Posterior cingulate gyrus (tissue), 11 donors: ENCODE measurements around the gene KCNF1.

ENCODE experiments used
- DNase-seq, 10 donors: peaks; one replicate each; pipeline versions ENCODE4 v3.0.0 to v3.0.0-alpha.2; 2020 to 2021; ENCODE audit warnings: mixed read lengths in 3 of 10
- intact Hi-C: fragments of 100-400 bp; cut with DNase I; formaldehyde crosslinking; loops from one replicate; pipeline ENCODE4 v1.15.1; 2023

KCNF1 gene

DNA sequence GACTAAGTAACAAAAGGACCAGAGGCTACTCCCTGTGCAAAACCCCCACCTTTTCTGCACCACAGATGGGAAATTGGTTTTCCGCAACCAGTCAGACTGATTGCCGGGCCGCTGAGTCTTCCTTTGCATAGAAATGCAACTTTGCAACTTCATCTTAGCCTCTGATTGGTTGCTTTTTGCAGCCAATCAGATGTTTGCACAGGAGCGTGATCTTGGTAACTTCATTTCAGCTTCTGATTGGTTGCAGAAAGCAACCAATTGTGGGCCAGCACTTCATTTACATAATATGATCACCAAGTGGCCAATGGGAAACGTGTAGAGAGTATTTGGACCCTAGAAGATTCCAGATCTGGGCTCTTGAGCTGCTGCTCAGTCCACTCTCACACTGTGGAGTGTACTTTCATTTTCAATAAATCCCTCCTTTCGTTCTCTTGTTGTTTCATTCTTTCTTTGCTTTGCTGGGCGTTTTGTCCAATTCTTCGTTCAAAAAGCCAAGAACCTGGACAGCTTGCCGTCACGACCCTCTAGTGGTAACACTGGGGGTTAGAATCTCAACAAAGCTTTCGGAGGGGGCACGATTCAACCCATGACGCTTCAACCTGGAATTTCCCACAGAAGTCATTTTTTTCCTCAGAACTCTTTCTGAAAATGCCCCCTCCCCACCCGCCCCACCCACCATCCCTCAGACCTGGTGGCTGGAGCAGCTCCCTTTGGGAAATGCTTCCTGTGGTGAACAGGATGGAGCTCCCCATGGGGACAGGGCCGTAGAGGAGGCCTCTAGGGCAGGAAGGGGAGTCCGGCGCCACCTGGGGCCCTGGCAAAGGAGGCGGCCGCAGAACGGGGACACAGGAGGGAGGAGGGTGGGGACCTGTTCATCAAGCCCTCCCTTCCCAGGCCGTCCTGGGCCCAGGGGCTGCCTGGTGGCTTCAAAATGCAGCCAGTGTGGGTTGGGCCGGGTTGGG is 31.8 kb upstream of the KCNF1 start:
- intact Hi-C loops, result no loop called here
- no peak for DNase-seq

DNA sequence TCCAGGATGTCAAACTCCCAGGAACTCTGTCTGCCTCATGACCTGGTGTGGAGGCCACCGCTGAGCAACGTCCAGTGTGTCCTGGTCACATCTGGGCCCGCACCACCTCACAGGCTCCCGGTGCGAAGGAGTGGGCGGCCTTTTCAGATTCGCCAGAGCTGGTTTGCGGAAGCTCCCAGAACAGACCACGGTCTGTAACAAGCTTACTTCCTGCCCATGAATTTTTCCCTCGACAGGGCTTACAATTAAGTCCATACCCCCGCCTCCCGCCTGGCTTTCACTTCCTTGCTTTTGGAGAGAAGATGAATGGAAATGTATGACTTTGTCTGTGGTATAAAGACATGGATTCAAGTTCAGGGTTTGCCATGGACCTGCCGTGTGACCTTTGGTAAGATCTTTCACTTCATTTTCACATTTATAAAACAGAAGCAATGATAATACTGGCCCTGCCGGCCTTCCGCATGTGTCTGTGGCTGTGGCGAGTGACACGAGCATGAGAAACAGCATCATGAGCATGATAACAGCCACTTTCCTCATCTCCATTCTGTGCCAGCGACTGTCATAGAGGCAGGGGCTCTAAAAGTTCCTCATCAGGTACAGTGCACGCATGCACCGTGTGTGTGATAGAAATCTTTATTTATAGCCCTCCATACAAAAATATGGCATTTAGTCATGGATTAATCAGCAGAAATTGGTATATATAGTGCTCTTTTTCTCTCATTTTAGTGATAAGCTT is 31.0 kb upstream of the KCNF1 start:
- intact Hi-C loops, result no loop called here
- no peak for DNase-seq

DNA sequence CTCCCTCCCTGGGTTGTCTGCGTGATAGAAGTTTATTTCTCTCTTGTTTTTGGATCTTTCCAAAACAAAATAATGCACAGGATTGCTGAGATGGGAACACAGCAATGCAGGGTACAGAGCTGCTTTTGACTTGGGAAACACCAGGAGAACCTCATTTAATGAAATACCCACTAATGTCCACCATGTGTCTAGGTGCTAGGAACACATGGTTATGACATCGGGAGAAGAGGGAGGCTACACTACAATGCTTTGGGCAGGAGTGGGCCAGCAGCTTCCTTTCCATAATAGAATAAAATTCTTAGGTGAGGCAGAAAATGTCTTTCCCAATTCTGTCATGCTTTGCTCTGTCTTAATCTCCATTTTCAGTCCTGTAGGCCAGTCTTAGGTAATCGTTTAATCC is 29.2 kb upstream of the KCNF1 start:
- intact Hi-C loops, result no loop called here
- no peak for DNase-seq

DNA sequence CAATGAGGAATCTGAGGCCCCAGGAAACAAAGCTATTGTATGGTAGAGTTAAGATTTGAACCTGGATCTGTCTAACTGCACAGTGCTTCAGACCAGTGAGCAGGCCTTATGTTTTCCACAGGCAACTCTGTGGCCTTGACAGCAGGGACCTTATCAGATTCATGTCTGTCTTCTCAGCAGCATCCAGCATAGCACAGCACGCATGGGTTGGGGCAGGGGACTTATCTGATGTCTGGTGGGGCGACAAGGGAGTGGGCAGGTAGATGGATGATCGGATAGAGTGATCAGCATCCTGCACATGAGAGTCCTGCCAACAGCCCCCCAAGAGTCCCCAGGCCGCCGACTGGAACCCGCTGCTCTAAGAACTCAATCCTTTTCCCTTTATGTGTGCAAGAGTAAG is 28.7 kb upstream of the KCNF1 start:
- intact Hi-C loops, result no loop called here
- DNase-seq, result peak in 1 of 10 donors; percentile 66

DNA sequence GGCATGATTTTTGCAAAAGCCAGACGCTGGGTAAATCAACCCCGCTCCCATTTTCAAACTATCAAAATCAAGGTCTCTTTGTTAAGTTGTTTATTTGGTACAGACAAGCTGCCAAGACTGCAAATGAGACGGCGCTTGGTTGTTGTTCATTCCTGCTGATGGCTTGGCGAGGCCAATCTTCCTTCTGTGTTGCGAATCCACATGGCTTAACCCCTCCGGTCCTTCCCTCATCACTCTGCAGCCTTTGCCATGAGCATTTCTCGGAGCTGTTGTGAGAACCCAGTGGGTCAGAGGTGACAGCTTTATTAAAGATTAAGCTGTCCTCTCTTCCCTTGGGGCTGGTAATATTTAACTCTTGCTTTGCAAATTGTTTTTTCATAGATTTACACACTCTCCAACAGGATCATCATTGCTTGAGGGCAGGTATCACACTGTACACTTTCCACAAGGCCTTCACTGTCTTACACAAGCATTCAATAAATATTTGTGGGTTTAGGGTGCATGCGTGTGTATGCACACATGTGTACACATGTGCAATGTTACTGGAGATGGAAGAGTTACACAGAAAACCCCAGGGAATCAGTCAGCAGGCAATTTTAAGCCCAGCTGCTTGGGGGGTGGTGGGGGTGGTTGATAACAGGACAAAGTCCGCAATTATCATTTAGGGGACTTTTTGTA is 27.8 kb upstream of the KCNF1 start:
- DNase-seq, result peak in 4 of 10 donors; percentile 29 to 88 (median 58)
- intact Hi-C loops, result no loop called here

DNA sequence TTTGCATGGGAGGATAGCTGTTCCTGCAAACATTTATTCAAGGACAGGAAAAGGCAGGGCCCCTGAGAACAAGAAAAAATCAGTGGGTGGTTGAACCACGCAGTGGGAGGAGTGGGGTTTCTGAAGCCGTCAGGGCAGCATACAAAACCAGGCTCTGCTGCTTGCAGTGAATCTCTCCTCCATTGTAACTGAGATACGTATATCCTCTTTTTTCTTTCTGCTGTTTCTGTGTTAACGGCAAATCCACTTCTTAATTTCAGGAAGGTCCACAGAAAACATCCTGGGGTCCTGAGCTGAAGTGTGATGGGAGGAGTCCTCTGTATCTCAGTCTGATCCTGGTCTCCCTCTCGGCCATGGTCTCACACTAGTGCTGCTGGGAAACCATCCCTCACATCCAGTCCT is 27.2 kb upstream of the KCNF1 start:
- DNase-seq, result peak in 1 of 10 donors; percentile 73
- intact Hi-C loops, result no loop called here

DNA sequence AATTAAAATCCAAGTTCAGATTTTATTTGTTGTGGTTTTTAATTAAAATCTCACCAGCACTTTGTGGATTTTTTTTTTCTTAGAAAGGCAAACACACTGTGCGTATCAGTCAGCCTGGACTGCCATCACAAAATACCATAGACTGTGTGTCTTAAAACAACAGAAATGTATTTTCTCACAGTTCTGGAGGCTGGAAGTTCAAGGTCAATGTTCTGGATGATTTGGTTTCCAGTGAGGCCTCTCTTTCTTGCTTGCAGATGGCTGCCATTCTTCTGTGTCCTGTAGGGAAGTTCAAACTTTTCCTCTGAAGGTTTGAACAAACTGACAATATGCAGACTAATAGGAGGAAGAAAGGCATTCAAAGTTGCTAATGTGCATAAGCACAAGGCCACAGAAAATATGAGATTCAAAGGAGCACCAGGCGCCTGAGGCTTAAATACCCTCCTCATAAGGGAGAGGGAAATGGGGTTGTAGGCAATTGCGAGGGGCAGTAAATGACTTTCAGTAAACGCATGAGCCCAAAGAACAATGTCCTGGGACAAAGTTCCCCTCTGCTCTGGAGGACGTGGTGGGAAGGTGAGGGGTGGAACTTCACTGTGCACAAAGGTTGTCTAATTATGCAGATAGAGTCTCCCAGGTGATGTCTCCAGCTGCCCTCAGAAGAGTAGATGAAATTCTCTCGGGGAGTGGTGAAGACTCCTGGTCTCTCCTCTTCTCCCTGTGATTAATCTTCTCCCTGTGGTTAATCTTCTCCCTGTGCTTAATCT is 26.5 kb upstream of the KCNF1 start:
- intact Hi-C loops, result no loop called here

DNA sequence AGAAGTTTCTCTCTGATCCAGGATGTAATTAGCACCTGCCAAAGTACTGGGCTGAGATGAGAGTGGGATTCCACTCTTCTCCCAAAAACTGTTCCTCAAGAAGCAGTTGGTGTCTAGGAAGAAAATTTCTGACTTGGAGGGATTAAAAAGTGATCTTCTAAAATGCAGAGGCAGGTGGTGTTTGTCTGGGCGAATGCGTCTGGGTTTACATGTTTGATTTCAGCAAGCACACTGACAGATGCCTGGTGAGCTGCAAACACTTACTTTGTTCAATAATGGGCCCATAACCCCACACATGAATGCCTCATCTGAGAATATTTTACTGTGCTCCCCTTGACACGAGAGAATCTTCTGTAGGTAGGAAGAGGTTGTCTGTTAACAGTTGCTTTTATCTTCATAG is 24.3 kb upstream of the KCNF1 start:
- intact Hi-C loops, result no loop called here
- peak in 1 of 10 donors; percentile 5 for DNase-seq

More for the DNA sequence above, 26.5 kb upstream of the KCNF1 start:
- DNase-seq, result peak in 1 of 10 donors; percentile 21

DNA sequence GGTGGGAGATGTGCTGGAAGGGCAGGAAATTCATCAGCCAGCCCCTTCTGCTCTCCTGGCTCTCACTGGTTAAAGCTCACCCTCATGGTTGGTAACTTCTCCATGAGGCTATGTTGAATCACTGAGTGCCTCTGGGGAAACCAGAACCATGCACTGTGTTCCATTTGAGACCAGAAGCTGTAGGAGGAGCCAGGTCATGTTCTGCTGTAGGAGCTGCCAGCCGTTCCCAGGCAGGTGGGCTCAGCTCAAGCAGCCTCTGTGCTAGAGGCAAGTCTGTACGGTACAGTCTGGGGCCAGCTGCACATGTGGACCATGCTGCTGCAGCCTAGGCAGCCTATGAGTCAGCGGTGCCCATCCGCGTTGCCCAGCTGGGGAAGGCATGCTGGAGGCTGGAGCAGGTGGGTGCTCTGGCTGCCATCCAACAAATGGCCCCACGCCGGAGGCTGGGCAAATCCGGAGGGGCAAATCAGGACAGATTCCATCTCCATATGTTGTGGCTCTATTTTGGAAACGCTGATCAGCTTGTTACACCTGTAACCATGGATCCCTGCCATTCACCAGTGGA is 22.0 kb upstream of the KCNF1 start:
- intact Hi-C loops, result no loop called here
- DNase-seq, result peak in 7 of 10 donors; percentile 28 to 93 (median 81)

DNA sequence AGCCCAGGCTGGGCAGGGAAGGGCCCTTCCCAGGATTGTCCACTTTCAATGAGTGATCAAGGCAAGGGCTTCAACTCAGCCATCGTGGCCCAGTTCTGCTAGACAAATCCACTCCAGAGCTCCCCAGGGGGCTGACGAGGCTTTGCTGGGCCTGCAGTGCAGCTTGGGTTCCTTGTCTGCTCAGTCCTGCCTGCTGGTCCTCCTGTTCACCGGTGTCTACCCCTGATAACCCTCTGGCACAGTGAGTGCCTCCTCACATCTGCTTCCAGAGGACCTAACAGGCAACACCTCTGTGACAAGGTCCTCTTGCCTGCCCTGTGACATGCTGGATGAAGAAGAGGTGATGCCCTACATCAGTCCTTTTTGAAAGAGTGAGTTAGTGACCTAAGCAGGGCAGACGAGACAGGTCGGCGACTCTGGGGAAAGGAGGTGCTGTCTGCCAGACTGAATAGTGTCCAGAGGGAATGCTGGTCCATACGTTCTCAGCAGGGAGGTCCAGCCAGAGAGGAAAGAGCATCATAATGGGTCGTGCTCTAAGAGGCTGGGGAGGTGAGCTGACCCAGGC is 20.9 kb upstream of the KCNF1 start:
- DNase-seq, result peak in 1 of 10 donors; percentile 65
- intact Hi-C loops, result no loop called here

DNA sequence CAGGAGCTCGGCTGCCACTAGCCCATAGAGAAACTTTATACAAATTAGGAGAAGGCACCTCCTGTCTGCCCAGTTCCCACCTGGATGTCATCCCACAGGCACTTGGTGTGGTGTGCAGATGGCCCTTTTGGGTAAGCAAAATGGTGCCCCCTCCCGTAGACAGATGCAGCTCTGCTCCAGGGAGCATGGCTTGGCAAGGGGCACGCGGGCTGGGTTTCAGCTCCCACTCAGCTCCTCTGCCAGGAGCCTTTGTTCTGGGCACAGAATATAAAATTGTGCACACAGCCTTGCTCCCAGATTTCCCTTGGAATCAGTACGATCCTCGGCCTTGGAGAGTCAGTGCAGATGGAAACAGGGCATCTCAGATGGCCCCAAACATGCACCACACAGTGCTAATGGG is 20.3 kb upstream of the KCNF1 start:
- intact Hi-C loops, result no loop called here
- DNase-seq, result peak in 2 of 10 donors; percentile 78 to 86

DNA sequence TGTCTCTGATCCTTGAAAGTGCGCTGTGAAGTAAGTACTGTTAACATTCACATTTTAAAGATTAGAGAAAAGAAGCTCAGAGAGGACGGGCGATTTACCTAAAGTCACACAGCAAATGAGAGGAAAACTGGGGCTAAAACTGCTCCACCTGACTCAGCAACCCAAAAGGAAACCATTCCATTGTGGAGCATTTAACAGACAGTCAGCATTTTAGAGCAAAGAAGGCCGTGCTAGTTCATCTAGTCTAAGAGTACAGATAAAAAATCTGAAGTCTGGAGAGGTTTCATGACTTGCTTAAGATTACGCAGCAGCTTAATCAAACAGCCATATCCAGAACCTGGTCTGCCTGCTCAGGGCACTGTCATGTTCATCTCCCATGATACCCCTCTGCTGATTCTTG is 19.9 kb upstream of the KCNF1 start:
- no peak for DNase-seq
- intact Hi-C loops, result no loop called here

DNA sequence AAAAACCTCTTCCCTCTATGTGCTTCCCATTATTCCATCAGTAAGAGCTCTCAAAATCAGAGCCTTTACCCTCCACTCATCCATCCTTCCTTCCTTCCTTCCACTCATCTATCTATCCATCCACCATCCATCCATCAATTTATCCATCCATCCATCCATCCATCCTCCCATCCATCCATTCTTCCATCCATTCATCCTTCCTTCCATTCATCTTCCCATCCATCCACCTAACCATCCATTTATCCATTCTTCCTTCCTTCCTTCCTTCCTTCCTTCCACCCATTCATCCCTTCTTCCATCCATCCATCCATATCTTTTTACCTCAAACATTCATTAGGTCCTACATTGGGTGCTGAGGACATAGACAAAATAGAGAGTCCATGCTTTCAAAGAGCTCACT is 19.4 kb upstream of the KCNF1 start:
- intact Hi-C loops, result no loop called here
- DNase-seq, result no peak

DNA sequence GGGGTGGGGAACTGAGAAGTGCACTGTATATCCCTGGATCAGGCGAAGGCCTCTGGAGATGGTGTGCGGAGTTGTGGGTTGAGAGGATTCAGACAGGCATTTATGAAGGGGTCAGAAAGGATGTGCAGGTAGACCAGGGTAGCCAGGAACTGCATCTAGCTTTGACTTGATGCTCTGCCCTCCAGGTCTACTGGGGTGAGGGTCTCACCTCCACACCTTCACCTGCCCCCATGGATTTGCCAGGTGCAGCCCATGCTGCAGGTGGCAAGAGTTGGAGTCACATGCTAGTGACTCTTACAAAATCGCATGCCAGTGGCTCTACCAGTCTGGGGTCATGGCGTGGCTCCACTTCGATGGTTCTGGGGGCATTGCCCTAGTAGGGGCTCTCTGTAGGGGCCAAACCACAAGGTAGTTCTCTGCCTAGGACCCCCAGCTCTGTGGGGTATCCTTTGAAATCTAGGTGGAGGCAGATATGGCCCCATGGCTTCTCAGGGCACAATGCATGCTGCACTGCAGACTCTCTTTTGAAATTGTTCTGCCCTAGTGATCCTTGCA is 18.9 kb upstream of the KCNF1 start:
- intact Hi-C loops, result no loop called here
- DNase-seq, result peak in 1 of 10 donors; percentile 57

DNA sequence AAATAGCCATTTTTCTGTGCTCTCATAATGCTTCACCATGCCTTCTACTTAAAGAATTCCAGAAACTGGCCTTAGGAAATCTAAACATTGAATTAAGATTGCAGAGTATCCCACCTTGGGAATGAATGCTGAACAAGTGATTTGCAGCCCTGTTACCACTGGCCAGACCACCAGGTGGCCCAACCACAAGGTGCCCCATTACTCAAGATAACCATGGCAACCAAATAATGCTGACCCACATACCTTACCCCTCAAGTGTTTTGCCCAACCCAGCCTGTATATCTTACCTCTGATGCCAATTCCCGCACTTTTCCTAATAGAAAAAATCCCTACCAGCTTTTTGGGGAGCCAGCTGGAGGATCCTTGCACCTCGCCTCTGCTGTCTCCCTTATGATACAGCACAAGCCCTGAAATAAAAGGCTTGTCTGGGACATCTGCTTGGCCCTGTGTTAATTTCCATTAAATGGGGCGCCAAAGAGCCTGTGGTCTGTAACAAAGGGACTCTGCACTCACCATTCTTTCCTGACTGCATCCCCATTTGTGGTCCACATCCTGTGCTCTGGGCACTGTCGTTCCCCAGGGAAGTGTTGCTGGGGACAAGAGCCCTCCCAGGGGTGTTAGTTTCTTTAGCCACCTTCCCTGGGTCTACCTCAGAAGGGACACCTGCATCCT is 17.3 kb upstream of the KCNF1 start:
- intact Hi-C loops, result no loop called here
- peak in 1 of 10 donors; percentile 67 for DNase-seq

DNA sequence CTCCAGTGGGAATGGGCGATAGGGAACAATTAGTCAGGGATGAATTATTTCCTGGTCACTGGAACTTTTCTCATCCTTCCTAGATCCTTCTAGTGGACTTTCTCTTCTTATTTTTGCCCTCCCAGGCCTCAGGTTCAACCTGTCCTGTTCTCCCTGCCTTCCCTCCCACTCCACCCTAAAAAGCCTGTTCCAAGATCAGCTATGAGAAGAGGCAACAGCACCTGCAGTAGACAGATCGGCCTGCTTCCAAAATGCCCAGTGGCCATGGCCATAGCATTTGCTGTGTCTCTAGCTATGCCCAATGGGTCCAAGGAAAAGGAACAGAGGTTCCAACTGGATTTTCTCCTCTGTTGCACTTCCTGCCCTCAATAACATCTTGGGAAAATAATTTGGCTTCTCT is 16.5 kb upstream of the KCNF1 start:
- peak in 1 of 10 donors; percentile 51 for DNase-seq
- intact Hi-C loops, result no loop called here

DNA sequence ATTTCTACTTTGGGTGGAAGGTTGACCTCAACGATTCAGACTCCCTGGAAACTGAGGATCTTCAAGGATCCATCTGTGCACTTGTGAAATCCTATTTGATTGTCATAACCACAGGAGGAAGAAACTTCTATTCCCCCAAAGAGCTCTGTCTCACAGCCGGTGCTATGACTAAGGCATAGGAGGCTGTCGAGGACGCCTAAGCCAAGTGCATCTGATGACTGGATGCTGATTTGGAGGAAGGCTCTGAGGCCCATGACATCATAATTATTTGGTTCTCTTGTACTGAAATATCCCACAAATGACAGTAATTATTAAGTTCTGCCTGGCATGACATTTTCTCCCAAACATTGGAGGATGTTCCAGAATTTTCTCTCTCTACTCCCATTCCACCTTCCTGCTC is 13.8 kb upstream of the KCNF1 start:
- intact Hi-C loops, result no loop called here
- no peak for DNase-seq

DNA sequence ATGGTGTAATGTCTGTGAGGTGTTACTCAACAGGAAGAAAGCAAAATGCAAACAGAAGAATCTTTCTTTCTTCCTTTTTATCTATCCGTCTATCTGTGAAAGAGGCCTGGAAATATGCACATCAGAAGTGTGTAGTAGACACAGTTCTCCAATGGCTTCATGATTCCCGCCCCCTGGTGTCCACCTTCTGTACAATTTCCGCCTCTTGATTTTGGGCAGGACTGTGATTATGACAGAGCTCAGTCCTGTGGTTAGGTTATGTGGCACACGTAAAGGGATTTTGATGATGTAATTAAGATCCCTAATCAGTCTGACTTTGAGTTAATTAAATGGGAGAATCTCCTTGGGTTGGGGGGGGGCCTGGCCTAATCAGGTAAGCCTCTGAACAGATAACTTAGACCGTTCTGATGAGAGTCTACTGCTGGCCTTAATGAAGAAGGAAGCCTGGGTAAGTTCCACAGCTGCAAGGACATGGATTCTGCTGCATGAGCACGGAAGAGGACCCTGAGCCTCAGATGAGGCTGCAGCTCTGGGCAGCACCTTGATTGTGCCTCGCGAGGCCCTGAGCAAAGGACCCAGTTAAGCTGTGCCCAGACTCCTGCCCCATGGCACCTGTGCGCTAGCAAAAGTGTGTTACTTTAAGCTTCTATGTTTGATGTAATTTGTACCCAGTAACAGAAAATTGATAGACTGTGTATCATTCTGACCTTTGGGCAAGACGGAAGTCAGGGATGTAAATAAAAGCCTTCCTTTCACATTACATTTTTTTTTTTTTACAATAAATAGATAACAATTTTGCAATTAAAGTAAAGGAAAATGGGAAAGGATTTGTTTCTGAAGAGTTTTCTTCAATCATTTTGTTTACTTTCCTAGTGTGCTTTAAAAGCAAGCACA is 11.3 kb upstream of the KCNF1 start:
- intact Hi-C loops, result no loop called here

More for the DNA sequence above, 11.3 kb upstream of the KCNF1 start:
- peak in 1 of 10 donors; percentile 39 for DNase-seq
